Measurements from ENCODE around the gene ZBTB22. TPM values are rescaled to one million over a fixed set of nuclear protein-coding genes. Genes with fewer than 3 reads are reported as not detected.
A peak's percentile ranks its signal among the peaks of the same experiment; 100 is the strongest.

ZBTB22 gene
- total RNA-seq, 1 donor from 2014 or later: 17.7 TPM

DNA sequence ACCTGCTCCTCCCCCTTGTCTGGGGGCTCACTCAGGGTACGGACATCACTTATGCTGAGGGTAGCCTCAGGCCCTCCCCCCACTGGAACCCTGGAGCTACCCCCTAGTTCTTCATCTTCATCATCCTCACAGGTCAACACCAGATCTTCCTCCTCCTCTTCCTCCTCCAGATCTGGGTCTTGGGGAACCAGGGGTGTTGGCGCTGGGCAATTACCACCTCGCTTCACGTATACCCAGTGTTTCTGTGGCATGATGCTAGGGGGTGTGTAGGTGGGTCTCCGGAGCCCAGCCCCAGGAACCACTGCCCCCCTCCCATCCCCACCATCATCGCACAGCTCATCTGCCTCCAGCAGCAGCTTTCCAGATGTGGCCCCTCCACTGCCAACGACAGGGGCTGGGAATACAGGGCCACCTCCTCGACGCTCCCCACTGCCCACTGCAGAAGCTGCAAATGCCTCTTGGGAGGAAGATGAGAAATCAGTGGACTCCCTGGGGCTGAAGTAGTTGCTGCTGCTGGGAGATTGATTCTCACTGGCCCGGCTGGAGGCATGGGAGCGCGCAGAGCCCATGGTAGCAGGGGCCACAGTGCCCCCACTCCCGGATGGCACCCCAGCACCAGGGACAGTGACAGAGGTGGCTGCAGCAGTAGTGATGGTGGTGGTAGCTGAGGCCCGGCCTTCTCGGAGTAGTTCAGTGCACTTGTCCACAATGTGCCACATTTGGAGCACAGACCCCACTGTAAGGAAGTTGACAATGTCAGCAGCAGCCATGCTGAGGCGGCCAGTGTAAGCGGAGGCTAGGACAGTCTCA lies 1.5 kb downstream of the ZBTB22 start:
- peaks cover 24 to 30% (median 25%) of the 10 kb centered on the region in 3 donors for H3K36me3 ChIP-seq (ENCODE audit: control insufficient read depth in 3 of 3, insufficient read depth in 3 of 3, low read length in 3 of 3)
- no peak overlapping the region for H3K4me3 ChIP-seq (ENCODE audit: low read length in 3 of 3)
- no peaks in the 10 kb centered on the region for H3K9me3 ChIP-seq (ENCODE audit: control insufficient read depth in 3 of 3, low read length in 3 of 3)
- H3K27me3 ChIP-seq (ENCODE audit: control insufficient read depth in 3 of 3, insufficient read depth in 3 of 3, low read length in 3 of 3): no peaks in the 10 kb centered on the region
- H3K9ac ChIP-seq (ENCODE audit: low read depth in 1 of 3, low read length in 3 of 3): peak overlapping the region in 1 of 3 donors; percentile 57
- H3K27ac ChIP-seq (ENCODE audit: low read depth, low read length): no peak overlapping the region
- H3K4me1 ChIP-seq (ENCODE audit: control insufficient read depth in 3 of 3, insufficient read depth in 3 of 3, low read length in 3 of 3): peaks cover 49 to 78% (median 52%) of the 10 kb centered on the region in 3 donors

DNA sequence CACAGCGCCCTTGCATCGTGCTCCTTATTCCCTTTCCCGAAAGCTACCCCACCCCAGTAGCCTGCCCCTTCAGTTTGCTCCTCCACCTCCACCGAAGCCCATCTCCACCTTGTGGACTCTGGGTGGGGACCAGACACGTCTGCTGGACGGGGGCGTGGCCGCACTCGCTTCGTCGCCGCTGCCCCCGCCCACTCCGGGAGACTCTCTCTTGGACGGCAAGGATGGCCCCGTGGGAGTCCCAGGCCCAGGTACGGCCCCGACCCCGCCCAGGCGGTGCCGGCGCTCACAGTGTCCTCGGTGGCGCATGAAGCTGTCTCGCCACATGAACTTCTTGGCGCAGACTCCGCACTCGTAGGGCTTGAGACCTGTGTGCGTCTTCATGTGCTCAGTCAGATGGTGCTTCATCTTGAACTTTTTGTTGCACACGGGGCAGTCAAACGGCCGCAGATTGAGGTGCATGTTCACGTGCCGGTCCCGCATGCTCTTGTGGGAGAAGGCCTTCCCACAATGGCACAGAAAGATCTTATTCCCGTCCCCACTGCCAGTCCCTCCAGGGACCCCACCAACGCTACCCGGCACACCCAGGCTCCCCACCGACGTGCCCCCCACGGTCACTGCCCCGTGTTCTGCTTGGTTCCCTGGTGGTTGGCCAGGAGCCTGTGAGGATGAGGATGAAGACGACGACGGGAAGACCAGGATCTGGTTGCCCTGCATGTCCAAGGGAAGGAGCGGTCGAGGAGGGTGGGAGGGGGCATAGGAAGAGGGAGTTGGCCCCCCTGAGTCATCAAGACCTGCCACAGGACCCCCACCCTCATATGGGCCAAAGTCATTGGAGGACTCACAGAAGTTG lies 2.4 kb downstream of the ZBTB22 start:
- H3K9ac ChIP-seq (ENCODE audit: low read depth in 1 of 3, low read length in 3 of 3): peak overlapping the region in 2 of 3 donors; percentile 96 to 97
- peaks cover 40 to 69% (median 44%) of the 10 kb centered on the region in 3 donors for H3K4me1 ChIP-seq (ENCODE audit: control insufficient read depth in 3 of 3, insufficient read depth in 3 of 3, low read length in 3 of 3)
- no peaks in the 10 kb centered on the region for H3K27me3 ChIP-seq (ENCODE audit: control insufficient read depth in 3 of 3, insufficient read depth in 3 of 3, low read length in 3 of 3)
- H3K36me3 ChIP-seq (ENCODE audit: control insufficient read depth in 3 of 3, insufficient read depth in 3 of 3, low read length in 3 of 3): peaks cover 16 to 22% (median 17%) of the 10 kb centered on the region in 3 donors
- no peaks in the 10 kb centered on the region for H3K9me3 ChIP-seq (ENCODE audit: control insufficient read depth in 3 of 3, low read length in 3 of 3)
- peak overlapping the region; percentile 92 to 99 (median 96) for H3K4me3 ChIP-seq (ENCODE audit: low read length in 3 of 3)
- H3K27ac ChIP-seq (ENCODE audit: low read depth, low read length): peak overlapping the region; percentile 91

DNA sequence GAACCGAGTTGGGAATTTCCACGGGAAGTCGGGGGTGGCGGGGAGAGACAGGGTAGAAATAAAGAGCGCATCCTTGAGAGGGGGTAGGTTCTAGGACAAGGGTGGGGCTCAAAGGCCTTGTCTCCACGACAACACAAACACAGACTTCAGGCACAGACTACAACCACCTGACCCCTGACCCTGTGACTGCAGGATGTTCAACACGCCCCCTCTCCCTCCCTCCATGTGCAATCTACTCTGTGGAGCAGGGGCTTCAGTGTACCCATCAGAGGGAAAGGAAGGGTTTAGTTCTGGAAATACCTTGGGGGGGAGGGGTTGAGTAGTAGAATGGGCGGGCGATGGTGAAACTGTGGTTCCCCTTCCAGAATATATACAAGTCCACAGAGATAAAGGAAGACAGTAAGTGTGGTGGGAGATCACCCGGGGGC lies 3.0 kb downstream of the ZBTB22 start:
- H3K27ac ChIP-seq (ENCODE audit: low read depth, low read length): peak overlapping the region; percentile 91
- no peaks in the 10 kb centered on the region for H3K9me3 ChIP-seq (ENCODE audit: control insufficient read depth in 3 of 3, low read length in 3 of 3)
- peaks cover 38 to 64% (median 38%) of the 10 kb centered on the region in 3 donors for H3K4me1 ChIP-seq (ENCODE audit: control insufficient read depth in 3 of 3, insufficient read depth in 3 of 3, low read length in 3 of 3)
- H3K36me3 ChIP-seq (ENCODE audit: control insufficient read depth in 3 of 3, insufficient read depth in 3 of 3, low read length in 3 of 3): peaks cover 9 to 15% (median 11%) of the 10 kb centered on the region in 3 donors
- no peaks in the 10 kb centered on the region for H3K27me3 ChIP-seq (ENCODE audit: control insufficient read depth in 3 of 3, insufficient read depth in 3 of 3, low read length in 3 of 3)
- peak overlapping the region; percentile 92 to 99 (median 96) for H3K4me3 ChIP-seq (ENCODE audit: low read length in 3 of 3)
- peak overlapping the region in 2 of 3 donors; percentile 96 to 97 for H3K9ac ChIP-seq (ENCODE audit: low read depth in 1 of 3, low read length in 3 of 3)

GRCh38 chr6:33313709-33314514 lies 3.6 kb downstream of the ZBTB22 start, which contains the start of gene TAPBP:
TAPBP (minus strand) TSS chr6:33314078; CDS start chr6:33314041, 37 bp downstream.
- H3K4me1 ChIP-seq (ENCODE audit: control insufficient read depth in 3 of 3, insufficient read depth in 3 of 3, low read length in 3 of 3): peaks cover 38 to 59% (median 38%) of the 10 kb centered on the region in 3 donors
- H3K27me3 ChIP-seq (ENCODE audit: control insufficient read depth in 3 of 3, insufficient read depth in 3 of 3, low read length in 3 of 3): no peaks in the 10 kb centered on the region
- H3K9ac ChIP-seq (ENCODE audit: low read depth in 1 of 3, low read length in 3 of 3): peak within 1 kb of the TSS; percentile 95 to 97 (median 96)
- peaks cover 5 to 9% (median 5%) of the 10 kb centered on the region in 3 donors for H3K36me3 ChIP-seq (ENCODE audit: control insufficient read depth in 3 of 3, insufficient read depth in 3 of 3, low read length in 3 of 3)
- no peaks in the 10 kb centered on the region for H3K9me3 ChIP-seq (ENCODE audit: control insufficient read depth in 3 of 3, low read length in 3 of 3)
- peak within 1 kb of the TSS; percentile 92 to 99 (median 96) for H3K4me3 ChIP-seq (ENCODE audit: low read length in 3 of 3)
- H3K27ac ChIP-seq (ENCODE audit: low read depth, low read length): peak within 1 kb of the TSS; percentile 91

- Histone ChIP-seq H3K9ac (ENCODE audit: low read depth in 1 of 3, low read length in 3 of 3) (peak overlapping the region; percentile 95 to 97 (median 96)), H3K4me1 (ENCODE audit: control insufficient read depth in 3 of 3, insufficient read depth in 3 of 3, low read length in 3 of 3) (peaks cover 30 to 52% (median 31%) of the 10 kb centered on the region in 3 donors), H3K27me3 (ENCODE audit: control insufficient read depth in 3 of 3, insufficient read depth in 3 of 3, low read length in 3 of 3) (no peaks in the 10 kb centered on the region), H3K36me3 (ENCODE audit: control insufficient read depth in 3 of 3, insufficient read depth in 3 of 3, low read length in 3 of 3) (peaks cover 0 to 7% (median 4%) of the 10 kb centered on the region in 3 donors), H3K27ac (ENCODE audit: low read depth, low read length) (peak overlapping the region; percentile 91), H3K4me3 (ENCODE audit: low read length in 3 of 3) (peak overlapping the region; percentile 92 to 99 (median 96)), H3K9me3 (ENCODE audit: control insufficient read depth in 3 of 3, low read length in 3 of 3) (no peaks in the 10 kb centered on the region)
Observed at GRCh38 chr6:33313105-33313708, 4.3 kb downstream of the ZBTB22 start.

GRCh38 chr6:33312361-33313104 lies 5.0 kb downstream of the ZBTB22 start:
- H3K27ac ChIP-seq (ENCODE audit: low read depth, low read length): peak overlapping the region; percentile 91
- H3K4me3 ChIP-seq (ENCODE audit: low read length in 3 of 3): peak overlapping the region; percentile 92 to 99 (median 96)
- H3K9me3 ChIP-seq (ENCODE audit: control insufficient read depth in 3 of 3, low read length in 3 of 3): no peaks in the 10 kb centered on the region
- peaks cover 28 to 50% (median 29%) of the 10 kb centered on the region in 3 donors for H3K4me1 ChIP-seq (ENCODE audit: control insufficient read depth in 3 of 3, insufficient read depth in 3 of 3, low read length in 3 of 3)
- peak overlapping the region; percentile 95 to 97 (median 96) for H3K9ac ChIP-seq (ENCODE audit: low read depth in 1 of 3, low read length in 3 of 3)
- peaks cover 0 to 7% (median 5%) of the 10 kb centered on the region in 3 donors for H3K36me3 ChIP-seq (ENCODE audit: control insufficient read depth in 3 of 3, insufficient read depth in 3 of 3, low read length in 3 of 3)
- no peaks in the 10 kb centered on the region for H3K27me3 ChIP-seq (ENCODE audit: control insufficient read depth in 3 of 3, insufficient read depth in 3 of 3, low read length in 3 of 3)

- H3K9ac ChIP-seq (ENCODE audit: low read depth in 1 of 3, low read length in 3 of 3): no peak overlapping the region
Observed at GRCh38 chr6:33306356-33306755, 11.2 kb downstream of the ZBTB22 start.

DNA sequence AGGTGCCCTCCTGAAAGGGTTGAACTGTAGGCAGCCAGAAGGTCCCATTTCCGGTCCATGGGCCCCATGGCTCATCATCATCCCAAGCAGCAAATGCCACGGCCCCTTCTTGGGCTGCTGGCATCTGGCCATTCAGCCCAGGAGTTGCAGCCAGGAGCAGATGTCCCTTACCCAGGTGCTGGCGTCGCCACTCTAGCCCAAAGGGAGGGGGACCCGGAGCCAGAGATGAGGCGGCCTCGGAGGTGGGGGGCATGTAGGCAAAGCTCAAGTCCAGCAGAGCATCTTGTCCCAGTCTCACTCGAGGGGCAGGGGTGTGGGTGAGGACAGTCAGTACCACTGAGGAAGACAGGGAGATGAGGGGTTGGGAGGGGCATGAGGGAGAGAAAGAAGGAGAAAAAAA lies 12.5 kb downstream of the ZBTB22 start:
- Histone ChIP-seq H3K4me3 (ENCODE audit: low read length in 3 of 3) (no peak overlapping the region), H3K9ac (ENCODE audit: low read depth in 1 of 3, low read length in 3 of 3) (no peak overlapping the region), H3K27me3 (ENCODE audit: control insufficient read depth in 3 of 3, insufficient read depth in 3 of 3, low read length in 3 of 3) (no peaks in the 10 kb centered on the region), H3K27ac (ENCODE audit: low read depth, low read length) (no peak overlapping the region), H3K4me1 (ENCODE audit: control insufficient read depth in 3 of 3, insufficient read depth in 3 of 3, low read length in 3 of 3) (peaks cover 1 to 2% (median 1%) of the 10 kb centered on the region in 3 donors), H3K36me3 (ENCODE audit: control insufficient read depth in 3 of 3, insufficient read depth in 3 of 3, low read length in 3 of 3) (peaks cover 12 to 21% (median 21%) of the 10 kb centered on the region in 3 donors), H3K9me3 (ENCODE audit: control insufficient read depth in 3 of 3, low read length in 3 of 3) (no peaks in the 10 kb centered on the region)

More at GRCh38 chr6:33306356-33306755, 11.2 kb downstream of the ZBTB22 start:
- H3K27ac ChIP-seq (ENCODE audit: low read depth, low read length): no peak overlapping the region
- no peak overlapping the region for H3K4me3 ChIP-seq (ENCODE audit: low read length in 3 of 3)
- H3K9me3 ChIP-seq (ENCODE audit: control insufficient read depth in 3 of 3, low read length in 3 of 3): no peaks in the 10 kb centered on the region
- peaks cover 14 to 21% (median 21%) of the 10 kb centered on the region in 3 donors for H3K36me3 ChIP-seq (ENCODE audit: control insufficient read depth in 3 of 3, insufficient read depth in 3 of 3, low read length in 3 of 3)
- H3K4me1 ChIP-seq (ENCODE audit: control insufficient read depth in 3 of 3, insufficient read depth in 3 of 3, low read length in 3 of 3): no peaks in the 10 kb centered on the region
- H3K27me3 ChIP-seq (ENCODE audit: control insufficient read depth in 3 of 3, insufficient read depth in 3 of 3, low read length in 3 of 3): no peaks in the 10 kb centered on the region

Data from skeletal muscle tissue (tissue), 4 donors.